Measurements from ENCODE around the gene ADAMTS12. TPM values are rescaled to one million over a fixed set of nuclear protein-coding genes. Genes with fewer than 3 reads are reported as not detected.

Gene ADAMTS12
- total RNA-seq, 2 donors from 2014 or later = 3.4 to 3.8 TPM

GRCh38 chr5:33641744-33642505 lies 249.9 kb downstream of the ADAMTS12 start:
- DNase-seq (no peak), ATAC-seq (no peak)
- intact Hi-C loops (cut with DNase I) = no loop called here

GRCh38 chr5:33639474-33639873 lies 252.3 kb downstream of the ADAMTS12 start:
- intact Hi-C loops (cut with DNase I) = no loop called here
- ATAC-seq (no peak), DNase-seq (no peak)

GRCh38 chr5:33637011-33637410 lies 254.8 kb downstream of the ADAMTS12 start:
- ATAC-seq (no peak), DNase-seq (no peak)
- intact Hi-C loops (cut with DNase I) = no loop called here

GRCh38 chr5:33635582-33635981 lies 256.2 kb downstream of the ADAMTS12 start:
- intact Hi-C loops (cut with DNase I) = no loop called here
- DNase-seq = no peak

GRCh38 chr5:33633699-33634098 lies 258.1 kb downstream of the ADAMTS12 start:
- no peak for DNase-seq
- intact Hi-C loops (cut with DNase I) = no loop called here
- ATAC-seq = no peak

More at GRCh38 chr5:33635582-33635981, 256.2 kb downstream of the ADAMTS12 start:
- no peak for ATAC-seq

GRCh38 chr5:33631786-33632185 lies 260.0 kb downstream of the ADAMTS12 start:
- ATAC-seq = no peak
- intact Hi-C loops (cut with DNase I) = no loop called here
- no peak for DNase-seq

GRCh38 chr5:33631139-33631538 lies 260.7 kb downstream of the ADAMTS12 start:
- no peak for DNase-seq
- intact Hi-C loops (cut with DNase I) = no loop called here
- ATAC-seq = no peak

- intact Hi-C loops (cut with DNase I) = no loop called here
- no peak for ATAC-seq
- DNase-seq = no peak
Observed at GRCh38 chr5:33629999-33630398, 261.8 kb downstream of the ADAMTS12 start.

- intact Hi-C loops (cut with DNase I) = no loop called here
- ATAC-seq (no peak), DNase-seq (no peak)
Observed at GRCh38 chr5:33628796-33629195, 263.0 kb downstream of the ADAMTS12 start.

GRCh38 chr5:33621514-33621913 lies 270.3 kb downstream of the ADAMTS12 start:
- intact Hi-C loops (cut with DNase I) = no loop called here
- ATAC-seq = no peak
- DNase-seq = no peak

- ATAC-seq (no peak), DNase-seq (no peak)
- intact Hi-C loops (cut with DNase I) = no loop called here
Observed at GRCh38 chr5:33614039-33614438, 277.8 kb downstream of the ADAMTS12 start.

- no peak for ATAC-seq
- DNase-seq = no peak
- intact Hi-C loops (cut with DNase I) = no loop called here
Observed at GRCh38 chr5:33612386-33612785, 279.4 kb downstream of the ADAMTS12 start.

- intact Hi-C loops (cut with DNase I) = no loop called here
- no peak for ATAC-seq
- no peak for DNase-seq
Observed at GRCh38 chr5:33611877-33612276, 279.9 kb downstream of the ADAMTS12 start.

- no peak for DNase-seq
- no peak for ATAC-seq
- intact Hi-C loops (cut with DNase I) = no loop called here
Observed at GRCh38 chr5:33608344-33609041, 283.3 kb downstream of the ADAMTS12 start.

- DNase-seq = no peak
- intact Hi-C loops (cut with DNase I) = no loop called here
- no peak for ATAC-seq
Observed at GRCh38 chr5:33604503-33604902, 287.3 kb downstream of the ADAMTS12 start.

- DNase-seq (no peak), ATAC-seq (no peak)
- intact Hi-C loops (cut with DNase I) = no loop called here
Observed at GRCh38 chr5:33601881-33602280, 289.9 kb downstream of the ADAMTS12 start.

- DNase-seq = no peak
Observed at GRCh38 chr5:33595303-33595702, 296.5 kb downstream of the ADAMTS12 start.

GRCh38 chr5:33594006-33594405 lies 297.8 kb downstream of the ADAMTS12 start:
- intact Hi-C loops (cut with DNase I) = no loop called here
- ATAC-seq = no peak

More at GRCh38 chr5:33595303-33595702, 296.5 kb downstream of the ADAMTS12 start:
- intact Hi-C loops (cut with DNase I) = no loop called here
- no peak for ATAC-seq

GRCh38 chr5:33592245-33592644 lies 299.5 kb downstream of the ADAMTS12 start:
- intact Hi-C loops (cut with DNase I) = no loop called here
- DNase-seq (no peak), ATAC-seq (no peak)

More at GRCh38 chr5:33594006-33594405, 297.8 kb downstream of the ADAMTS12 start:
- DNase-seq = no peak

- ATAC-seq (no peak), DNase-seq (no peak)
- intact Hi-C loops (cut with DNase I) = no loop called here
Observed at GRCh38 chr5:33588654-33589372, 303.0 kb downstream of the ADAMTS12 start.
